ENCODE data around the gene DGKZ.

GRCh38 chr11:46426233-46426991 is 79.1 kb downstream of the DGKZ start:
- TF ChIP-seq CTCF (IDR thresholded peaks at IDR 0.05): no peak
- no peak for TF ChIP-seq POLR2A (IDR thresholded peaks at IDR 0.05)

Data from Peyer's patch (tissue), 4 donors.